ENCODE measurements around the gene MKLN1. TPM values are rescaled to one million over a fixed set of nuclear protein-coding genes. Genes with fewer than 3 reads are reported as not detected.

The MKLN1 gene
- total RNA-seq, 1 donor from 2014 or later = 20.0 TPM

DNA sequence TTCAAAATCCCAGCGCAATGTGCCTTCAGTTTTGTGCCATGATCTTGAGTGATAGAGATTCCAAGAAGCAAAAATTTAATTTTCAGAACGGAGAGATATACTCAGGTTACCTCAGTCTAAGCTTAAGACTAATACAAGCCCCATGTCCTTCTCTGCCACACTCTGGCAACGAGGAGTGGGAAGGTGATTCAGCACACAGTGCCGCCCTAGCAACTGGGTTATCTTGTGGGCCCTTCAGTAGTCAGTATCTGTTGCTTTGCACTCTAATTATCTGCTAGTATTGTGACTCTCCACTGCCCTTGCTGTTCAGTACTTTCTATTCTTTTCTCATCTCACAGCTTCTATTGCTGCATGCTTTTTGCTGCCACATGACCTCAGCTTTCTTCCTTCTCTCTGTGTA, 39.2 kb upstream of the MKLN1 start:
- no peaks in the 10 kb centered on the region for H3K36me3 ChIP-seq (ENCODE audit: control insufficient read depth, insufficient read depth, low read length)
- DNase-seq (ENCODE audit: low read depth) (no peak), FAIRE-seq (no peak)
- H3K4me3 ChIP-seq (ENCODE audit: low read depth, low read length) = no peak overlapping the region
- TF ChIP-seq, protein P1, sequence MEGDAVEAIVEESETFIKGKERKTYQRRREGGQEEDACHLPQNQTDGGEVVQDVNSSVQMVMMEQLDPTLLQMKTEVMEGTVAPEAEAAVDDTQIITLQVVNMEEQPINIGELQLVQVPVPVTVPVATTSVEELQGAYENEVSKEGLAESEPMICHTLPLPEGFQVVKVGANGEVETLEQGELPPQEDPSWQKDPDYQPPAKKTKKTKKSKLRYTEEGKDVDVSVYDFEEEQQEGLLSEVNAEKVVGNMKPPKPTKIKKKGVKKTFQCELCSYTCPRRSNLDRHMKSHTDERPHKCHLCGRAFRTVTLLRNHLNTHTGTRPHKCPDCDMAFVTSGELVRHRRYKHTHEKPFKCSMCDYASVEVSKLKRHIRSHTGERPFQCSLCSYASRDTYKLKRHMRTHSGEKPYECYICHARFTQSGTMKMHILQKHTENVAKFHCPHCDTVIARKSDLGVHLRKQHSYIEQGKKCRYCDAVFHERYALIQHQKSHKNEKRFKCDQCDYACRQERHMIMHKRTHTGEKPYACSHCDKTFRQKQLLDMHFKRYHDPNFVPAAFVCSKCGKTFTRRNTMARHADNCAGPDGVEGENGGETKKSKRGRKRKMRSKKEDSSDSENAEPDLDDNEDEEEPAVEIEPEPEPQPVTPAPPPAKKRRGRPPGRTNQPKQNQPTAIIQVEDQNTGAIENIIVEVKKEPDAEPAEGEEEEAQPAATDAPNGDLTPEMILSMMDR (IDR thresholded peaks at IDR 0.05; ENCODE audit: insufficient read depth, low read length, severe bottlenecking) = no peak
- H3K27me3 ChIP-seq (ENCODE audit: control insufficient read depth, insufficient read depth, low read length) = no peaks in the 10 kb centered on the region

- no peak overlapping the region for H3K4me3 ChIP-seq (ENCODE audit: low read depth, low read length)
- TF ChIP-seq, protein P1 (IDR thresholded peaks at IDR 0.05; ENCODE audit: insufficient read depth, low read length, severe bottlenecking) = no peak
- no peak for FAIRE-seq
- DNase-seq (ENCODE audit: low read depth) = no peak
- no peaks in the 10 kb centered on the region for H3K27me3 ChIP-seq (ENCODE audit: control insufficient read depth, insufficient read depth, low read length)
- no peaks in the 10 kb centered on the region for H3K36me3 ChIP-seq (ENCODE audit: control insufficient read depth, insufficient read depth, low read length)
Observed at GRCh38 chr7:131289051-131289450, 38.6 kb upstream of the MKLN1 start.

GRCh38 chr7:131292141-131292905, 35.4 kb upstream of the MKLN1 start:
- FAIRE-seq = no peak
- TF ChIP-seq, protein P1 (IDR thresholded peaks at IDR 0.05; ENCODE audit: insufficient read depth, low read length, severe bottlenecking) = no peak
- DNase-seq (ENCODE audit: low read depth) = no peak
- Histone ChIP-seq H3K27me3 (ENCODE audit: control insufficient read depth, insufficient read depth, low read length) (no peaks in the 10 kb centered on the region), H3K4me3 (ENCODE audit: low read depth, low read length) (no peak overlapping the region), H3K36me3 (ENCODE audit: control insufficient read depth, insufficient read depth, low read length) (no peaks in the 10 kb centered on the region)

DNA sequence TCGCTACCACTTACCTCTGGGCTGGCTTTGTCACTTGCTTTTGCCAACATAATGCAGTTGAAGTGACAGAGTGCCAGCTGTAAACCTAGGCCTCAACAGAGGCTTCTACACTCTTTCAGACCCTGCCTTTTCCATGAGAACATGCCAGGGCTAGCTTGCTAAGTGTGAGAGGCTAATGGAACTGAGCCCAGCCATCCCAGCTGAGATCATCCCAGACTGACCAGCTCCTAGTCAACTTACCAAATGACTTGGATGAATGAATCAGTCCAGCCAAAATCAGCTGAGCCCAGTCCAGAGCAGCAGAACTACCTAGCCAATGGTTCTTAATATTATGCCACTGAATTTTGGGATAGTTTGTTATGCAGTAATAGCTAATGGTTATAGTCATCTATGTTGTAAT, 34.7 kb upstream of the MKLN1 start:
- H3K4me3 ChIP-seq (ENCODE audit: low read depth, low read length) = no peak overlapping the region
- TF ChIP-seq, protein P1 (IDR thresholded peaks at IDR 0.05; ENCODE audit: insufficient read depth, low read length, severe bottlenecking) = no peak
- DNase-seq (ENCODE audit: low read depth) = peak; percentile 82
- no peaks in the 10 kb centered on the region for H3K27me3 ChIP-seq (ENCODE audit: control insufficient read depth, insufficient read depth, low read length)
- no peak for FAIRE-seq
- no peaks in the 10 kb centered on the region for H3K36me3 ChIP-seq (ENCODE audit: control insufficient read depth, insufficient read depth, low read length)

- no peak overlapping the region for H3K4me3 ChIP-seq (ENCODE audit: low read depth, low read length)
- TF ChIP-seq, protein P1 (IDR thresholded peaks at IDR 0.05; ENCODE audit: insufficient read depth, low read length, severe bottlenecking) = no peak
- DNase-seq (ENCODE audit: low read depth) = no peak
- no peak for FAIRE-seq
- H3K27me3 ChIP-seq (ENCODE audit: control insufficient read depth, insufficient read depth, low read length) = no peaks in the 10 kb centered on the region
- H3K36me3 ChIP-seq (ENCODE audit: control insufficient read depth, insufficient read depth, low read length) = no peaks in the 10 kb centered on the region
Observed at GRCh38 chr7:131294553-131294952, 33.1 kb upstream of the MKLN1 start.

GRCh38 chr7:131298608-131298992, 29.1 kb upstream of the MKLN1 start:
- Histone ChIP-seq H3K4me3 (ENCODE audit: low read depth, low read length) (no peak overlapping the region), H3K36me3 (ENCODE audit: control insufficient read depth, insufficient read depth, low read length) (no peaks in the 10 kb centered on the region), H3K27me3 (ENCODE audit: control insufficient read depth, insufficient read depth, low read length) (no peaks in the 10 kb centered on the region)
- FAIRE-seq (no peak), DNase-seq (ENCODE audit: low read depth) (no peak)
- TF ChIP-seq, protein P1 (IDR thresholded peaks at IDR 0.05; ENCODE audit: insufficient read depth, low read length, severe bottlenecking) = no peak

Data from bronchial epithelial cell (primary cell).